Sigmoid colon (tissue), 4 donors: ENCODE measurements around the gene CYTH1.

Experiments
- EP300 ChIP-seq, 4 donors: sonication (generic); formaldehyde crosslinking; IDR thresholded peaks; one replicate each; pipeline ENCODE4 v1.6.1; 2017; ENCODE audit warnings: antibody characterized with exemption in 4 of 4
- POLR2A ChIP-seq, 2 donors: fragments of 450-650 bp; IDR thresholded peaks; one replicate each; pipeline ENCODE4 v1.6.1; 2016; ENCODE audit warnings: antibody characterized with exemption in 2 of 2, mild to moderate bottlenecking in 2 of 2, moderate library complexity in 2 of 2
- POLR2AphosphoS5 ChIP-seq, 4 donors: sonication (generic); formaldehyde crosslinking; IDR thresholded peaks; one replicate each; pipeline ENCODE4 v1.6.1; 2017; ENCODE audit warnings: antibody characterized with exemption in 4 of 4
- TF ChIP-seq, protein P1 (sequence below), 4 experiments: fragments of 450-650 bp in 3 of 4; fragments of 200-600 bp in 1 of 4; IDR thresholded peaks; one replicate each; pipeline ENCODE4 v1.5.1; 2016 to 2019; ENCODE audit warnings: antibody characterized with exemption in 4 of 4, mild to moderate bottlenecking in 3 of 4, moderate library complexity in 2 of 4

DNA sequence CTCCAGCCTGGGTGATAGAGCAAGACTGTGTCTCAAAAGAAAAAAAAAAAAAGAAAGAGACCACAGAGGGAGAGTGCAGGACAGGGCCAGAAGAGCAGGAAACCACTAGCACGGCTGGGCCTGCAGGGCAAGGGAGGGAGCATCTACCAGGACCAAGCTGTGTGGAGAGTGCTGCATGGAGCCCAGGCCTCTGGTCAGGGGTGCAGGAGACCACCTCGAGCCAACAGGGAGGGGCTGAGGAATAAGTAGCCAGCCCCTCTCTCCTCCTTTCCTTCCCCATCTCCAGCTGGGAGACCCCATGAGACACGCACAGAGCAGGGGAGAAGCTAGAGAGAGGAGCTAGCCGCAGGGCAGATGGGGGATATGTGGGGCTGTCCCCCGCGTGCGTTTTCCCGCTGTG is 137.8 kb downstream of the CYTH1 start:
- TF ChIP-seq EP300 (IDR thresholded peaks at IDR 0.05) (no peak), POLR2A (IDR thresholded peaks at IDR 0.05) (no peak), POLR2AphosphoS5 (IDR thresholded peaks at IDR 0.05) (no peak)
- TF ChIP-seq, protein P1, sequence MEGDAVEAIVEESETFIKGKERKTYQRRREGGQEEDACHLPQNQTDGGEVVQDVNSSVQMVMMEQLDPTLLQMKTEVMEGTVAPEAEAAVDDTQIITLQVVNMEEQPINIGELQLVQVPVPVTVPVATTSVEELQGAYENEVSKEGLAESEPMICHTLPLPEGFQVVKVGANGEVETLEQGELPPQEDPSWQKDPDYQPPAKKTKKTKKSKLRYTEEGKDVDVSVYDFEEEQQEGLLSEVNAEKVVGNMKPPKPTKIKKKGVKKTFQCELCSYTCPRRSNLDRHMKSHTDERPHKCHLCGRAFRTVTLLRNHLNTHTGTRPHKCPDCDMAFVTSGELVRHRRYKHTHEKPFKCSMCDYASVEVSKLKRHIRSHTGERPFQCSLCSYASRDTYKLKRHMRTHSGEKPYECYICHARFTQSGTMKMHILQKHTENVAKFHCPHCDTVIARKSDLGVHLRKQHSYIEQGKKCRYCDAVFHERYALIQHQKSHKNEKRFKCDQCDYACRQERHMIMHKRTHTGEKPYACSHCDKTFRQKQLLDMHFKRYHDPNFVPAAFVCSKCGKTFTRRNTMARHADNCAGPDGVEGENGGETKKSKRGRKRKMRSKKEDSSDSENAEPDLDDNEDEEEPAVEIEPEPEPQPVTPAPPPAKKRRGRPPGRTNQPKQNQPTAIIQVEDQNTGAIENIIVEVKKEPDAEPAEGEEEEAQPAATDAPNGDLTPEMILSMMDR (IDR thresholded peaks at IDR 0.05), result no peak
